Neural cell (in vitro differentiated cells): ENCODE data around the gene PPP1R9B.

Experiments
- CTCF ChIP-seq: fragments of 450-650 bp; IDR thresholded peaks from 2 replicates; pipeline ENCODE4 v1.5.1; 2014; ENCODE audit warnings: antibody characterized with exemption, mild to moderate bottlenecking, moderate library complexity; ENCODE audit not compliant: poor library complexity, severe bottlenecking
- EP300 ChIP-seq: fragments of 450-650 bp; conservative IDR thresholded peaks from 2 replicates; pipeline ENCODE4 v1.6.1; 2014; ENCODE audit warnings: antibody characterized with exemption, mild to moderate bottlenecking, moderate library complexity; ENCODE audit not compliant: poor library complexity, severe bottlenecking
- POLR2AphosphoS5 ChIP-seq: IDR thresholded peaks from 2 replicates; pipeline ENCODE4 v1.6.1; 2012
- REST ChIP-seq: IDR thresholded peaks from 2 replicates; pipeline ENCODE4 v1.6.1; 2012; ENCODE audit warnings: borderline replicate concordance
- SMC3 ChIP-seq: fragments of 450-650 bp; conservative IDR thresholded peaks from 2 replicates; pipeline ENCODE4 v1.6.1; 2014; ENCODE audit warnings: antibody characterized with exemption, mild to moderate bottlenecking, moderate library complexity; ENCODE audit not compliant: poor library complexity

GRCh38 chr17:50174444-50174843, 24.0 kb upstream of the PPP1R9B start:
- no peak for TF ChIP-seq CTCF
- TF ChIP-seq EP300, result no peak
- no peak for TF ChIP-seq SMC3
- TF ChIP-seq POLR2AphosphoS5, result no peak
- TF ChIP-seq REST, result no peak
